Kidney (tissue), 14 donors: ENCODE results near the gene NAV3. TPM values are rescaled to one million over a fixed set of nuclear protein-coding genes. Genes with fewer than 3 reads are reported as not detected.

Experiments used
- DNase-seq, 5 donors: peaks; one replicate each; pipeline ENCODE4 v3.0.0-alpha.2; 2013 to 2020
- FAIRE-seq: peaks from 2 replicates; lab custom pipeline; 2012; peaks lifted over from hg19 to GRCh38; lab: Jason Lieb, UNC
- H3K27ac ChIP-seq, 2 donors: one replicate each; pipeline ENCODE4 v1.7.0; 2013; ENCODE audit warnings: low read depth in 2 of 2, low read length in 2 of 2, inconsistent platforms in 1 of 2
- H3K27me3 ChIP-seq: one replicate; pipeline ENCODE4 v1.7.1; 2013; ENCODE audit warnings: low read length, inconsistent platforms; ENCODE audit not compliant: control insufficient read depth, insufficient read depth
- H3K36me3 ChIP-seq, 3 donors: one replicate each; pipeline versions ENCODE4 v1.7.0 to v1.7.1; 2013; ENCODE audit warnings: low read length in 3 of 3, control low read depth in 1 of 3, inconsistent platforms in 1 of 3; ENCODE audit not compliant: insufficient read depth in 3 of 3, control insufficient read depth in 2 of 3
- H3K4me1 ChIP-seq, 3 donors: one replicate each; pipeline versions ENCODE4 v1.7.0 to v1.7.1; 2013; ENCODE audit warnings: low read length in 3 of 3, inconsistent platforms in 1 of 3, low read depth in 1 of 3; ENCODE audit not compliant: control insufficient read depth in 2 of 3, insufficient read depth in 2 of 3
- H3K4me3 ChIP-seq, 3 donors: one replicate each; pipeline versions ENCODE4 v1.7.0 to v1.8.1; 2013; ENCODE audit warnings: low read length in 3 of 3, control low read depth in 1 of 3, inconsistent platforms in 1 of 3
- H3K9ac ChIP-seq, 3 donors: one replicate each; pipeline versions ENCODE4 v1.7.0 to v1.7.1; 2013; ENCODE audit warnings: low read length in 3 of 3, control low read depth in 1 of 3, inconsistent platforms in 1 of 3
- H3K9me3 ChIP-seq, 3 donors: one replicate each; pipeline versions ENCODE4 v1.7.0 to v1.7.1; 2013; ENCODE audit warnings: low read length in 3 of 3, control low read depth in 1 of 3, inconsistent platforms in 1 of 3; ENCODE audit not compliant: control insufficient read depth in 2 of 3, insufficient read depth in 1 of 3
- CTCF ChIP-seq: IDR thresholded peaks from 3 replicates; pipeline ENCODE4 v1.5.1; 2012; ENCODE audit warnings: mild to moderate bottlenecking, moderate library complexity, borderline replicate concordance; ENCODE audit not compliant: insufficient read depth; ENCODE audit errors: extremely low read depth
- intact Hi-C: fragments of 100-400 bp; cut with DNase I; formaldehyde crosslinking; loops from one replicate; pipeline ENCODE4 v1.11.1; 2022
- polyA plus RNA-seq: library from polyadenylated mRNA; stranded (reverse); fragments of 350-450 nt; fragmentation: Illumina TruSeq; extraction: RNeasy Lipid Tissue Mini Kit (QIAGEN cat#74804); gene quantifications from one replicate; pipeline ENCODE4 v1.2.3, GENCODE V29; 2014; ENCODE audit warnings: low read depth, low replicate concordance; ENCODE audit not compliant: insufficient read depth
- total RNA-seq: library from RNA; stranded (reverse); fragmentation: NEBNext Ultra II Directional; extraction: Animal tissue kit (Norgen Biotek cat#: 25700); gene quantifications from one replicate; pipeline ENCODE4 v1.2.1, GENCODE V29; 2021
- donor health status: control.
- donor health status: control.
- donor health status: control.
- donor health status: control.
- donor health status: control.
- donor health status: DM: yes; HTN: yes; CAD: no.
- donor health status: Normal renal cell carcinoma (clear cell type).

NAV3 gene
- total and polyA plus RNA-seq, 2 donors from 2014 or later = 0.34 to 4.5 TPM

- no peak for FAIRE-seq
- DNase-seq = no peak
- TF ChIP-seq CTCF = no peak
Observed at GRCh38 chr12:78018939-78019338, 188.2 kb downstream of the NAV3 start.

GRCh38 chr12:78028426-78028825 is 197.7 kb downstream of the NAV3 start:
- no peaks in the 10 kb centered on the region for H3K36me3 ChIP-seq
- H3K4me1 ChIP-seq = no peaks in the 10 kb centered on the region
- no peaks in the 10 kb centered on the region for H3K27me3 ChIP-seq
- H3K27ac ChIP-seq = no peak overlapping the region
- no peak overlapping the region for H3K9ac ChIP-seq
- no peak overlapping the region for H3K4me3 ChIP-seq
- DNase-seq (no peak), FAIRE-seq (no peak)
- no peaks in the 10 kb centered on the region for H3K9me3 ChIP-seq
- no peak for TF ChIP-seq CTCF
- intact Hi-C loops = no loop called here

More at GRCh38 chr12:78018939-78019338, 188.2 kb downstream of the NAV3 start:
- no peaks in the 10 kb centered on the region for H3K36me3 ChIP-seq
- intact Hi-C loops = no loop called here
- H3K4me1 ChIP-seq = no peaks in the 10 kb centered on the region
- no peak overlapping the region for H3K27ac ChIP-seq
- H3K27me3 ChIP-seq = no peaks in the 10 kb centered on the region
- H3K9me3 ChIP-seq = no peaks in the 10 kb centered on the region
- no peak overlapping the region for H3K4me3 ChIP-seq
- no peak overlapping the region for H3K9ac ChIP-seq

- no peak for FAIRE-seq
- intact Hi-C loops = no loop called here
- Histone ChIP-seq H3K36me3 (no peaks in the 10 kb centered on the region), H3K9ac (no peak overlapping the region), H3K4me3 (no peak overlapping the region), H3K9me3 (no peaks in the 10 kb centered on the region), H3K27me3 (no peaks in the 10 kb centered on the region), H3K4me1 (no peaks in the 10 kb centered on the region), H3K27ac (no peak overlapping the region)
- no peak for DNase-seq
- no peak for TF ChIP-seq CTCF
Observed at GRCh38 chr12:78034025-78034424, 203.3 kb downstream of the NAV3 start.
